AG20443 (cell line): Measurements from ENCODE around the gene E2F3.

Experiments used
- DNase-seq: peaks from one replicate; pipeline ENCODE4 v3.0.0; 2012; ENCODE audit warnings: low spot score, mixed read lengths

Gene E2F3

DNA sequence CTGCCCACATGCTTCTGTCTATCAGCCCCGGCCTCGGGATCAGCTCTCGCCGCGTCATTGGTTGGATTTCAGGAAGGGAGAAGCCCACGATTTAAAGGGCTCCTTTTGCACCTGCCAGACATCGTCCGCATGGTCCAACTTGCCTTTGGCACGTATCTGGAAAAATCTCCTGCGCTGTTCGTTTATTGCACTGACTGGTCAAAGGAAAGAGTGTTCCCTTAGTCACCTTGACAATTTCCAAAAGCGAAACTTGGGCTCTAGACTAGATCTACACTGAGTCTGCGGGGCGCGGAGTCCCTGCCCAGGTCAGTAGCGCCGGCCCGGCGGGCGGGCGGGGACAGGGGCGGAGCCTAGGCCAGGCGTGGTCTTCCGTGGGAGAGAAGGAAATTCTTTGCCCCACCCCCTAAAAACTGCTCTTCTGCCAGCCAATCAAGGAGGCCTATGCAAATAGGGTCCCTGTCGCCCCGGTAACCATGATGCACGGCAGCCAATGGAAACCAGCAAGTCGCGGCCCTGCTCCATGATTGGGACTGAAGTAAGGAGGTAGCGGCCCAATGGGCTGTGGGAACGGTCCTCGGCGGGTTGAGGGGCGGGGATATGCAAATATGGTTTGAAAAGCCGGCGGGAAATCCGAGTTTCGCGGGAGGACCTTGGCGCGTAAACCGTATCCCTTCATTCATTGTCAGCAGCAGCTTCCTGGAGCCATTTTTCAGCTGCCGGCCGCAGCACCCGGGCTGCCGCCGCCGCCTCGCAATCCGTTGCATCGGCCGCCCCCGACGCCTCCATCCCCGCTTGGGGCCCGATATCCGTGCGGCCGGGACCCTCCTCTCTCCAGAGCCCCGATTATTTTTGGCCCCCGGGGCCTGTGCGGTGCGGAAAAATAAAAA is at the start of gene E2F3:
Gene E2F3 (plus strand): TSS at position 675 of the 887 bp plus-strand sequence. CDS start 354 bp downstream, outside the sequence.
- peak; percentile 99 for DNase-seq

DNA sequence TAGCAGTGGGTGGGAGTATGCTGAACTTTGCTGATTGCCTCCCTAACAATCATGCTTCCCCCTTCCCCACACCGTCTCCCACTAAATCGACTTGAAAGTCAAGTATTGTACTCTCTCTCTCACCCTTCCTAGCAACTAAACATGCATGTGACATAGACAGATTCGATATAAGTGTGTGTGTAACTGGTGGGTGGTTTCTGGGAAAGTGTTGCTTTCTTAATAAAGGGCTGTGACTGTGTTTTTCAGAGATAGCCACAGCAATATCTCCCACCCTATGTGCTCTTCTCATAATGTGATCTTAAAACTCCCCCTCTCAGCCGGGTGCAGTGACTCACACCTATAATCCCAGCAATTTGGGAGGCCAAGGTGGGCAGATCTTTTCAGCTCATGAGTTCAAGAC is 49.3 kb upstream of the E2F3 start:
- DNase-seq, result no peak

DNA sequence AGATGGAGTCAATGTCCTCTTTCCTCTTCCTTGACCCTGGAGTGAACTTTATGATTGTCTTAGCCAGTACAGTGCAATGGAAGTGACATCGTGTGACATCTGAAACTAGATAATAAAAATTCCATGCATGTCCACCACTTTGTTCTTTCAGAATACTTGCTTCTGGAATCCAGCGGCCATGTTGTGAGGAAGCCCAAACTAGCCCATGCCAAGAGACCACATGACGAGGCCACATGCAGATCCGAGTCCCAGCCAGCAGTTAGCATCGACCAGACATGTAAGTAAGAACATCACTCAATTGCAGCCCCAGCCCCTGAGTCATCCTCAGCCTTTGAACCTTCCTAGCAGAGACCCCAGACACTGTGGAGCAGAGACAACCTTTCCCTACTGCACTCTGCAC is 48.5 kb upstream of the E2F3 start:
- no peak for DNase-seq

DNA sequence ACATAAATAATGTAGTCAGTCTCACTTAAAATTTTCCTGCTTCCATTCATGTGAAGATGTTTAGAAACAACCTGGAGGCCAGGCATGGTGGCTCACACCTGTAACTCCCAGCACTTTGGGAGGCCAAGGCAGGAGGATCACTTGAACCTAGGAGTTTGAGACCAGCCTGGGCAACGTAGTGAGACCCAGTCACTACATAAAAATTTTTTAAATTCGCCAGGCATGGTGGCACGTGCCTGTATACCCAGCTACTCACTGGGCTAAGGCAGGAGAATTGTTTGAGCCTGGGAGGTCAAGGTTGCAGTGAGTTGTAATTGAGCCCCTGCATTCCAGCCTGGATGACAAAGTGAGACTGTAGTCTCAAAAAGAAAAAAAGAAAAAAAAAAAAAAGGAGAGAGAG is 47.3 kb upstream of the E2F3 start:
- DNase-seq, result no peak

DNA sequence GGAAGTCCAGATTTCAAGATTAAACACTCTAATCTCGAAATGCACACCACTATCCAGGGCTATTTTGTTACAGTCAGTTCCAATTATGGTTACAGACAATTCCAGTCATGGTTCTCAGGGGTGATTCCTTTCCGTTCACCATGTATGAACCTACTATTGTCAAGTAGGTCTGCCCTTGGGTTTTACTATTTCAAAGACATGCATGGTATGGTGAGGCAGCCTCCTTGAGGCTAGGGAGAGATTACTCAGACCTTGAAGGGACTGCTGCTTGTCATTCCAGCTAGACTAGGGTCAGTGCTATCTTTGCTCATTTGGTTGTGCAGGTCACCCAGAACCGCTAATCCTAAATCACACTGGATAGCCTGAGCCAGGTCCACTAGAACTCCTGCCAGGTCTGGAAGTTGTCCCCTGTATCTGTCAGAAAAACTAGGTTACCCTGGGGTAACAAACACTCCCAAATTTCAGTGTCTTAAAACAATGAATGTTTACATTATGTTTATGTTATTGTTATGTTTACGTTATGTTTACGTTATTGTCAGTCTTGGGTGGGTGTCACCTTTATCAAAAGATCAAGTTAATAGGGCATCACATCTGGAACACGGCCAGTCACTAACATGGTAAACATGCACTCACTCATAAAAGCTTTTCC is 41.1 kb upstream of the E2F3 start:
- no peak for DNase-seq

GRCh38 chr6:20362623-20363022 is 39.1 kb upstream of the E2F3 start:
- DNase-seq, result no peak

DNA sequence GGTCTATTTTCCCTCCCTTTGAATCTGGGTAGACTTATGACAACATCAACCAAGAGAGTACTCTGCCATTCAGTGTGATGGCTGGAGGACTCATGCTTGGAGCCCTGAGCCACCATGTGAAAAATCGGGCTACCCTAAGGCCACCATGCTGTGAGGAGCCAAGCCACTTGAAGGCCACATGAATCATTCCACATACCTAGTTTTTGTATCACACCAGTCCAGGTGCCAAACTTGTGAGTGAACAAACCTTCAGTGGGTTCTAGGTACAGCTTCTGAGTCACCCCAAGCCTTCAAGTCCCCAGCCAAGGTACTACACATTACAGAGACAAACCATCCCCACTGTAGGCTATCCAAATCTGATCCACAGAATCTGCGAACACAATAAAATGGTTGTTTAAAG is 37.4 kb upstream of the E2F3 start:
- no peak for DNase-seq

- DNase-seq, result no peak
Measured at GRCh38 chr6:20365456-20365855, 36.2 kb upstream of the E2F3 start.

GRCh38 chr6:20366082-20366830 is 35.4 kb upstream of the E2F3 start:
- DNase-seq, result no peak

- no peak for DNase-seq
Measured at GRCh38 chr6:20367743-20368485, 33.8 kb upstream of the E2F3 start.

DNA sequence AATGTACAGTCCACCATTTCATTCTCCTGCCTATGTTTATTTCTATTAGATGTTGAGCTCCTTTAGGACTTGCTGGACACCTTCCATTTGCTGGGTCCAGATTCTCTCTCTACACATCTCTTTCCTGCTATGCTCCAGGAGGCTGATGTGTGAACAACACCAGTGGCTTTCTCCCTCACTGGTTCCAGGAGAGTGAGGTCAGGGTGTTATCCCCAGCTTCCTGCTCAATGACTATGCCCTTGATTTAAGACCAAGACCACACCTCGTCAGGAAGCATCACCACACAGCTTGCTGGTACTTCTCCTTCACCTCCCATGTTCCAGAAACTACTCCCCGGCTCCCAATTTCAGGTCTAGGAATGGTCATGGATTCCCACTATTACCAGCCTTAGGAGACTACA is 31.3 kb upstream of the E2F3 start:
- no peak for DNase-seq

GRCh38 chr6:20370801-20371200 is 30.9 kb upstream of the E2F3 start:
- DNase-seq, result no peak

DNA sequence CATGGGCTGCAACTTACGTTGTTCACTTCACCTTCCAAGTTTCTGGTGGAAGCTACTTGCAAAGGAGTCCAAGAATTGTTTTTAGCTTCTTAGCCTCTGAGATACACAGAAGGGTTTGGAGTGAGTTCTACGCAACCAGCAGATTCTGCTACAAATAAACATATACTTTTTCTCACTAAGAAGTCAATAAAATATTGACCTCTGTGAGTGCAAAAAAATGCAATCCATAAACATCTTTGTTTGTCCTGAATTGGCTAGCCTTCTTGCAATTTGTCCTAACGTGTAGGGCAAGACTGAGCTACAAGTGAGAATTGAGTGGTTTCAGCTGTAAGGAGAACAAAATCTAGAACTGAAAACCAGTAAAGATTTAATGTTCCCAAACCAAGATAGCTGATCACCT is 26.2 kb upstream of the E2F3 start:
- no peak for DNase-seq

DNA sequence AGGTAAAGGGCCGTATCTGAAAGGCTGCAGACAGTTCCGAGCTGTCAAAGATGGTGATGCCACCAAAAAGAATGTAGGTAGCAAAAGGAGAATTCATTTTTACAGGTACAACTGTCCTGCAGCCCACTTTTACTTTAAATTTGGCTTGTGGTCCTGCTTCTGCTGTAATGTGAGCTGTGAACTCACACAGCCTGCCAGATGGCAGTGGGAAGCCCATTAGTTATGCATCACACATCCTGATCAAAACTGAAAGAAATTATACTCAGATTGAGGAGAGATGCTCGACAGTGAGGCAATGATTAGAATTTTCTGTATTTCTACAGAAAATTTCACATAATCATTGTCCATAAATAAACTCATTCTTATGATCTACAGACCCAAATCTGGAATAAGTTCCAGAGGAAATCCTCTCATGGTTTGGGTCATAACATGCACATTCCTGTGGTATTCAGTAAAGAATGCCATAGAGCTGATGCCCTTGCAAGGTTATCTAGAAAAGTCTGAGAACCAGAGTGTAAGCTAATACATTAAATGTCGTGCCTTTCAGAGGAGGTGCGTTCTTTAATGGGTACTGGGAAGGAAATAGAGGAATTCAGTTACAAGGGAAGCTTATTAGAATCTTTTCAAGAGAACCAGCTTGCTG is 23.9 kb upstream of the E2F3 start:
- peak; percentile 40 for DNase-seq

DNA sequence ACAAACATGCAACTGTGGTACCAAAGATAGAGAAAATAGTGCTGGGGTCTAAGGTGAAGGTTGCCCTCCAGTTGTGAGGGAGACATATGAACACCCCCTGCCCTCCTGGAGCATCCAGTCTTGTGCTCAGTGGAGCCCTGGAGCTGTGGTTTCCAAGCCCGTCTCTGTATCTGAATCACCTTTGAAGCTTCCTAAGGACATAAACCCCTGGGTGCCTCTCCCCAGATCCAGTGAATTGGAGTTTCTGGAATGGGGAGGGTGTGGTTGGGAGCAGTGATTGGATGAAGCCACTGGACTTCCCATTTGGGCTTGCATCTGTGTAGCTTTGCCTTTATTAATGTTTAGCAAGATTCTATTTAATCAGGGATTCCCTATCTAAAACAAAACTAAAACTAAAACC is 22.4 kb upstream of the E2F3 start:
- peak; percentile 27 for DNase-seq

DNA sequence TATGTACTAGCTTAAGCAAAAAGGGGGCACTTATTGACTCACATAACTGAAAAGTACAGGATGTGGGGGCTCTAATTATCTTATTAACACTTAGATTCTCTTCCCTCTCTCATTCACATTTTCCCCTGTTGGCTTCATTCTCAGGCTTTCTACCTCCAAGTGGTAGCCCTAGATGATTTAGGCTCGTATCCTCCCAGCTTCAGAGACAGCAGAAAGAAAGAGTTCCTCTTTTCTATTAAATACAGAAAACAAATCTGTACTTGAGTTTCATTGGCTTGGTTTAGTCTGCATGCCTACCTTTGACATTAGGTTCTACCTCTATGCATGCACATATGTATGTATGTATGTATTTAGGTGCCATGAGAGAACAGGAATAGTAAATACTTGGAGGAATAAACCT is 15.5 kb upstream of the E2F3 start:
- no peak for DNase-seq

- no peak for DNase-seq
Measured at GRCh38 chr6:20389066-20389465, 12.6 kb upstream of the E2F3 start.

DNA sequence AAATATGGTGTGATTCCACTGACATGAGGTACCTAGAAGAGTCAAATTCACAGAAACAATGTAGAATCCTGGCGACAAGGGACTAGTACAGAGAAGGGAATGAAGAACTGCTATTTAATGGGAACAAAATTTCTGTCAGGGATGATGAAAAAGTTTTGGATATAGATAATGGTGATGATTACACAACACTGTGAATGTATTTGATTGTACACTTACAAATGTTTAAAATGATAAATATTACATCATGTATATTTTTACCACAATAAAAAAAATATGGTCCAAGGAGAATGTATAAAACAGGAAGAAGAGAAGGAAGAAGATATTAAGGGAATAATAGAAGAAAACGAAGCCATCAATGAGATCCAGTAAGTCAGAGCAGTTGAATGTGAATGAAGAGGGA is 8.4 kb upstream of the E2F3 start:
- DNase-seq, result no peak

DNA sequence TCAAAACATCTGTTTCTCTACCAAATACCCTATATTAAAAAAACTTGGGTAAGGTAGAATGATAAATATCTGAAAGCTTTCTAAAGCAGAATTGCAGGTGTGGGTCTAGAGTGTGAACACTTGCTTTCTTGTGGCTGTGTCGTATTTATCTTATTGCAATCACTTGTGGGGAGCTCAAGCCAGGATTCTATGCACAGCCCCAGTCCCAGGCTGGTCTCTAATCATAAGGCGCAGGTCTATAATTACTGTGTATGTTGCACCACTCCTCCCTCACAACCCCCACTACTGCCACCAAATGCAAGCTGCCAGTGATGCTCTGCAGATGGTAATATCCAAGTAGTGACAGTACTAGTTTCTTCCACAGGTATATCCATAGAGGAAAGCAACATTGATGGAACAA is 2.2 kb upstream of the E2F3 start:
- no peak for DNase-seq

- peak; percentile 35 for DNase-seq
Measured at GRCh38 chr6:20400456-20401204, 1.0 kb upstream of the E2F3 start.

- no peak for DNase-seq
Measured at GRCh38 chr6:20402092-20402341, 338 bp downstream of the E2F3 start.
